NCI-H1694 treated with DMSO at 0.1 percent for 48 hours (cell line): ENCODE results near the gene TLK2.
"Not testable (repeated sequence)": the region's sequence is repeated elsewhere in the genome, so short reads cannot be mapped to it uniquely, and the experiment has no call there.

Source experiments
- DNase-seq: peaks from one replicate; lab custom pipeline; 2025; lab: John Stamatoyannopoulos, UW

The TLK2 gene

GRCh38 chr17:62560971-62561370 is 82.3 kb downstream of the TLK2 start:
- not testable (repeated sequence) for DNase-seq

- peak; percentile 13 for DNase-seq
Measured at GRCh38 chr17:62562656-62563055, 84.0 kb downstream of the TLK2 start.

GRCh38 chr17:62565817-62566216 is 87.2 kb downstream of the TLK2 start:
- no peak for DNase-seq

- DNase-seq, result no peak
Measured at GRCh38 chr17:62566996-62567578, 88.5 kb downstream of the TLK2 start.

- DNase-seq, result no peak
Measured at GRCh38 chr17:62572488-62572887, 93.9 kb downstream of the TLK2 start.

- no peak for DNase-seq
Measured at GRCh38 chr17:62572888-62573401, 94.3 kb downstream of the TLK2 start.

GRCh38 chr17:62573480-62574117 is 95.0 kb downstream of the TLK2 start:
- no peak for DNase-seq

GRCh38 chr17:62576382-62576781 is 97.8 kb downstream of the TLK2 start:
- DNase-seq, result no peak

- DNase-seq, result no peak
Measured at GRCh38 chr17:62578757-62579487, 100.3 kb downstream of the TLK2 start.

GRCh38 chr17:62580947-62581346 is 102.3 kb downstream of the TLK2 start:
- no peak for DNase-seq

- DNase-seq, result no peak
Measured at GRCh38 chr17:62581764-62582163, 103.1 kb downstream of the TLK2 start.

- no peak for DNase-seq
Measured at GRCh38 chr17:62587554-62587953, 108.9 kb downstream of the TLK2 start.

GRCh38 chr17:62588109-62588508 is 109.5 kb downstream of the TLK2 start:
- DNase-seq, result no peak

- DNase-seq, result no peak
Measured at GRCh38 chr17:62591333-62591732, 112.7 kb downstream of the TLK2 start.

- DNase-seq, result not testable (repeated sequence)
Measured at GRCh38 chr17:62591822-62592221, 113.2 kb downstream of the TLK2 start.

- no peak for DNase-seq
Measured at GRCh38 chr17:62592341-62593099, 113.9 kb downstream of the TLK2 start.

- DNase-seq, result no peak
Measured at GRCh38 chr17:62595484-62595883, 116.9 kb downstream of the TLK2 start.

- no peak for DNase-seq
Measured at GRCh38 chr17:62596662-62597061, 118.0 kb downstream of the TLK2 start.

- no peak for DNase-seq
Measured at GRCh38 chr17:62597150-62597549, 118.5 kb downstream of the TLK2 start.

GRCh38 chr17:62597920-62598319 is 119.3 kb downstream of the TLK2 start:
- DNase-seq, result no peak

GRCh38 chr17:62599964-62600657 is 121.5 kb downstream of the TLK2 start:
- no peak for DNase-seq

GRCh38 chr17:62600805-62601204 is 122.2 kb downstream of the TLK2 start:
- no peak for DNase-seq
